IMR-90 (cell line): ENCODE measurements around the gene RTEL1. TPM values are rescaled to one million over a fixed set of nuclear protein-coding genes. Genes with fewer than 3 reads are reported as not detected.

ENCODE experiments used
- ATAC-seq: fragments of 200-7000 bp; cut with Tn5 transposase; 2 replicates; pipeline ENCODE4 v1.9.1; 2020; ENCODE audit warnings: low read depth, mild to moderate bottlenecking, moderate library complexity
- BruUV-seq: library from RNA; stranded (reverse); fragments of 400-500 nt; replicated peaks from 2 replicates; lab custom pipeline; 2021; lab: Mats Ljungman, UMichigan
- CTCF ChIA-PET: fragments of 300-600 bp; formaldehyde crosslinking; extraction: SDS; loops from one replicate; lab custom pipeline; 2021; ENCODE audit warnings: antibody characterized with exemption; lab: Yijun Ruan, JAX
- POLR2A ChIA-PET: fragments of 300-600 bp; sonication (Branson Sonifier 250); formaldehyde crosslinking; loops from one replicate; lab custom pipeline; 2022; ENCODE audit warnings: antibody characterized with exemption; ENCODE audit not compliant: unreplicated experiment; lab: Charles Lee
- DNase-seq: peaks from one replicate; pipeline ENCODE4 v3.0.0; 2013
- H2AFZ ChIP-seq: replicated peaks from 2 replicates; pipeline ENCODE3; 2013; ENCODE audit warnings: low read length, mild to moderate bottlenecking; ENCODE audit not compliant: poor library complexity
- H2AK5ac ChIP-seq: 2 replicates; pipeline ENCODE4 v1.6.1; 2013; ENCODE audit warnings: low read depth, low read length, inconsistent platforms
- H2AK9ac ChIP-seq: replicated peaks from 2 replicates; pipeline ENCODE3; 2013; ENCODE audit warnings: mild to moderate bottlenecking, low read depth, low read length, moderate library complexity; ENCODE audit not compliant: poor library complexity
- H2BK120ac ChIP-seq: 2 replicates; pipeline ENCODE4 v1.6.1; 2013; ENCODE audit warnings: low read depth, low read length, inconsistent platforms
- H2BK15ac ChIP-seq: 3 replicates; pipeline ENCODE4 v1.6.1; 2013; ENCODE audit warnings: low read depth, low read length, inconsistent platforms
- H2BK20ac ChIP-seq: 2 replicates; pipeline ENCODE4 v1.6.1; 2013; ENCODE audit warnings: low read depth, mild to moderate bottlenecking, inconsistent platforms, low read length, moderate library complexity
- H2BK5ac ChIP-seq: 2 replicates; pipeline ENCODE4 v1.6.1; 2013; ENCODE audit warnings: mild to moderate bottlenecking, low read depth, low read length, inconsistent platforms; ENCODE audit not compliant: poor library complexity, severe bottlenecking
- H3K14ac ChIP-seq: replicated peaks from 2 replicates; pipeline ENCODE4 v1.6.1; 2013; ENCODE audit warnings: low read depth, low read length, inconsistent platforms
- H3K18ac ChIP-seq: 2 replicates; pipeline ENCODE4 v1.6.1; 2013; ENCODE audit warnings: low read depth, low read length, control low read depth
- H3K23ac ChIP-seq: 2 replicates; pipeline ENCODE4 v1.6.1; 2013; ENCODE audit warnings: low read depth, low read length, inconsistent platforms
- H3K27ac ChIP-seq: 2 replicates; pipeline ENCODE4 v1.5.1; 2013; ENCODE audit warnings: mild to moderate bottlenecking, control low read depth, low read length; ENCODE audit not compliant: insufficient read depth
- H3K27me3 ChIP-seq: 2 replicates; pipeline ENCODE4 v1.6.1; 2013; ENCODE audit warnings: low read length; ENCODE audit not compliant: control insufficient read depth, insufficient read depth
- H3K36me3 ChIP-seq: 2 replicates; pipeline ENCODE4 v1.6.1; 2013; ENCODE audit warnings: low read length, mixed read lengths; ENCODE audit not compliant: control insufficient read depth, insufficient read depth
- H3K4ac ChIP-seq: 2 replicates; pipeline ENCODE4 v1.6.1; 2013; ENCODE audit warnings: low read depth, low read length, inconsistent platforms
- H3K4me1 ChIP-seq: 2 replicates; pipeline ENCODE4 v1.6.1; 2013; ENCODE audit warnings: low read length, mixed read lengths; ENCODE audit not compliant: control insufficient read depth, insufficient read depth
- H3K4me2 ChIP-seq: 2 replicates; pipeline ENCODE4 v1.6.1; 2013; ENCODE audit warnings: low read depth, mild to moderate bottlenecking, control low read depth, low read length, moderate library complexity
- H3K4me3 ChIP-seq: 2 replicates; pipeline ENCODE4 v1.5.1; 2013; ENCODE audit warnings: low read depth, mild to moderate bottlenecking, control low read depth, low read length, moderate library complexity; ENCODE audit not compliant: insufficient read depth
- H3K56ac ChIP-seq: 2 replicates; pipeline ENCODE4 v1.6.1; 2013; ENCODE audit warnings: low read length, inconsistent platforms; ENCODE audit not compliant: insufficient read depth; ENCODE audit errors: extremely low read depth
- H3K79me1 ChIP-seq, 2 experiments: 2 replicates each; pipeline ENCODE4 v1.6.1; 2013; ENCODE audit warnings: low read length in 2 of 2, inconsistent platforms in 1 of 2, low read depth in 1 of 2
- H3K9ac ChIP-seq: 2 replicates; pipeline ENCODE4 v1.6.1; 2013; ENCODE audit warnings: low read depth, low read length, control low read depth
- H3K9me1 ChIP-seq: 2 replicates; pipeline ENCODE4 v1.6.1; 2013; ENCODE audit warnings: low read length, inconsistent platforms; ENCODE audit not compliant: insufficient read depth
- H3K9me3 ChIP-seq: 2 replicates; pipeline ENCODE4 v1.6.1; 2013; ENCODE audit warnings: low read length; ENCODE audit not compliant: control insufficient read depth, insufficient read depth
- H4K20me1 ChIP-seq: 2 replicates; pipeline ENCODE4 v1.6.1; 2013; ENCODE audit warnings: low read length, inconsistent platforms; ENCODE audit not compliant: insufficient read depth
- H4K5ac ChIP-seq: 2 replicates; pipeline ENCODE4 v1.6.1; 2013; ENCODE audit warnings: mild to moderate bottlenecking, low read depth, low read length, control low read depth
- H4K8ac ChIP-seq, 2 experiments: 2 replicates each; pipeline ENCODE4 v1.6.1; 2013; ENCODE audit warnings: low read depth in 2 of 2, low read length in 2 of 2, control low read depth in 1 of 2, inconsistent platforms in 1 of 2
- H4K91ac ChIP-seq: 2 replicates; pipeline ENCODE4 v1.6.1; 2013; ENCODE audit warnings: low read depth, low read length, inconsistent platforms; ENCODE audit not compliant: insufficient read depth
- CEBPB ChIP-seq: IDR thresholded peaks from 2 replicates; pipeline ENCODE4 v1.6.1; 2012; ENCODE audit warnings: low read depth, low read length, improper control_type of control experiment
- CHD1 ChIP-seq: IDR thresholded peaks from 2 replicates; pipeline ENCODE4 v1.6.1; 2012; ENCODE audit warnings: low read depth, low read length, improper control_type of control experiment
- CTCF ChIP-seq: conservative IDR thresholded peaks from 2 replicates; pipeline ENCODE4 v1.5.1; 2012; ENCODE audit warnings: mild to moderate bottlenecking, low read depth, low read length, improper control_type of control experiment
- ELK1 ChIP-seq: fragments of 150-350 bp; IDR thresholded peaks from 2 replicates; pipeline ENCODE4 v1.6.1; 2016; ENCODE audit warnings: low read depth, mild to moderate bottlenecking, low read length, moderate library complexity, borderline replicate concordance
- FOS ChIP-seq: fragments of 150-350 bp; IDR thresholded peaks from 2 replicates; pipeline ENCODE4 v1.6.1; 2016; ENCODE audit warnings: low read depth, low read length
- MAFK ChIP-seq: IDR thresholded peaks from 2 replicates; pipeline ENCODE4 v1.6.1; 2012; ENCODE audit warnings: low read depth, low read length, improper control_type of control experiment
- MAZ ChIP-seq: IDR thresholded peaks from 2 replicates; pipeline ENCODE4 v1.6.1; 2012; ENCODE audit warnings: low read depth, mild to moderate bottlenecking, low read length, improper control_type of control experiment, moderate library complexity, borderline replicate concordance
- MXI1 ChIP-seq: IDR thresholded peaks from 2 replicates; pipeline ENCODE4 v1.6.1; 2012; ENCODE audit warnings: low read depth, mild to moderate bottlenecking, low read length, moderate library complexity, borderline replicate concordance
- NFE2L2 ChIP-seq: fragments of 150-350 bp; IDR thresholded peaks from 2 replicates; pipeline ENCODE4 v1.6.1; 2016; ENCODE audit warnings: low read depth, mild to moderate bottlenecking, low read length
- POLR2A ChIP-seq: IDR thresholded peaks from 2 replicates; pipeline ENCODE4 v1.6.1; 2012; ENCODE audit warnings: mild to moderate bottlenecking, low read depth, low read length
- RAD21 ChIP-seq: IDR thresholded peaks from 2 replicates; pipeline ENCODE4 v1.6.1; 2012; ENCODE audit warnings: low read length, improper control_type of control experiment
- RCOR1 ChIP-seq: IDR thresholded peaks from 2 replicates; pipeline ENCODE4 v1.6.1; 2012; ENCODE audit warnings: mild to moderate bottlenecking, low read length, improper control_type of control experiment; ENCODE audit not compliant: insufficient replicate concordance
- RFX5 ChIP-seq: IDR thresholded peaks from 2 replicates; pipeline ENCODE4 v1.8.0; 2012; ENCODE audit warnings: low read depth, mild to moderate bottlenecking, low read length, moderate library complexity
- SMC3 ChIP-seq: fragments of 150-350 bp; IDR thresholded peaks from 2 replicates; pipeline ENCODE4 v1.6.1; 2016; ENCODE audit warnings: low read depth, mild to moderate bottlenecking, antibody characterized with exemption, low read length, moderate library complexity
- USF2 ChIP-seq: fragments of 150-350 bp; IDR thresholded peaks from 2 replicates; pipeline ENCODE4 v1.6.1; 2017; ENCODE audit warnings: mild to moderate bottlenecking, antibody characterized with exemption, low read length, low read depth
- WGBS, 2 experiments: methylation state at CpG; one replicate each; pipeline versions ENCODE4 v1.1.5 to v1.1.7; 2013; ENCODE audit warnings: missing lambda C conversion rate in 2 of 2; ENCODE audit not compliant: insufficient read length in 1 of 2; ENCODE audit errors: extremely low coverage in 2 of 2; 5-methylcytosine and 5-hydroxymethylcytosine counted together
- dilution Hi-C: fragments of 300-500 bp; cut with HindIII; formaldehyde crosslinking; loops from one replicate; pipeline ENCODE4 v1.14.3; 2018; ENCODE audit warnings: low sequenced_read_pairs; ENCODE audit not compliant: unreplicated experiment
- in situ Hi-C: fragments of 300-500 bp; cut with MboI; formaldehyde crosslinking; loops from 3 replicates; pipeline ENCODE4 v1.14.3; 2019; ENCODE audit warnings: low sequenced_read_pairs, inconsistent platforms, mixed read lengths
- intact Hi-C: fragments of 100-400 bp; cut with micrococcal nuclease; formaldehyde crosslinking; loops from 2 replicates; pipeline ENCODE4 v1.10.0; 2022
- polyA plus RNA-seq, 3 experiments: library from polyadenylated mRNA; depleted of rRNA; stranded (reverse); fragments of >200 nt; gene quantifications; 2 replicates each; pipeline ENCODE4 v1.2.3, GENCODE V29; 2012; ENCODE audit warnings: low replicate concordance in 1 of 3
- total RNA-seq: library from RNA; depleted of rRNA; stranded (reverse); fragments of >200 nt; gene quantifications from 2 replicates; pipeline ENCODE4 v1.2.3, GENCODE V29; 2012

Gene RTEL1
- total and polyA plus RNA-seq, 2 of the 4 experiments (the other 2 are of a cell fraction) = 14.7 to 18.8 TPM

- no peak overlapping the region for H3K14ac ChIP-seq
- DNase-seq (no peak), ATAC-seq (no peak)
- no peaks in the 10 kb centered on the region for H3K36me3 ChIP-seq
- no peaks in the 10 kb centered on the region for H3K9me3 ChIP-seq
- H3K4me2 ChIP-seq = peak overlapping the region; percentile 82; the same call in 1 of the 2 replicates
- intact Hi-C loops (loop anchor here (10.0 kb wide), 1 partner anchor 117 kb away; the partner anchor contains the start of gene PTK6), in situ Hi-C loops (no loop called here), dilution Hi-C loops (no loop called here)
- TF ChIP-seq CTCF (no peak), MXI1 (no peak), RAD21 (no peak), MAFK (no peak), MAZ (no peak), CEBPB (no peak), RFX5 (no peak), USF2 (no peak), SMC3 (no peak), FOS (no peak), RCOR1 (no peak), CHD1 (no peak), ELK1 (no peak), NFE2L2 (no peak), POLR2A (no peak)
- no peak overlapping the region for H2BK20ac ChIP-seq
- no peak overlapping the region for H2BK15ac ChIP-seq
- H3K9ac ChIP-seq = no peak overlapping the region
- peaks cover 4% of the 10 kb centered on the region; the same call in 1 of the 2 replicates for H3K4me1 ChIP-seq
- no peak overlapping the region; the same call in 1 of the 2 replicates for H3K27ac ChIP-seq
- peaks cover 0 to 9% of the 10 kb centered on the region in 2 experiments; a peak in 1 of 4 replicates for H3K79me1 ChIP-seq
- no TSS peak for BruUV-seq
- no peak overlapping the region for H4K8ac ChIP-seq
- H4K20me1 ChIP-seq = peaks cover 11% of the 10 kb centered on the region
- H3K27me3 ChIP-seq = no peaks in the 10 kb centered on the region
- no peak overlapping the region for H2BK5ac ChIP-seq
- no peak overlapping the region; the same call in 1 of the 2 replicates for H2AK5ac ChIP-seq
- peaks cover 3% of the 10 kb centered on the region; the same call in 1 of the 2 replicates for H3K9me1 ChIP-seq
- no peak overlapping the region for H4K91ac ChIP-seq
- peak overlapping the region; percentile 76 for H2AK9ac ChIP-seq
- no peak overlapping the region for H4K5ac ChIP-seq
- H3K23ac ChIP-seq = no peak overlapping the region
- 9% methylated on average over 4 of the region's 11 CpGs; no CpG with 5 or more reads in 1 of the 2 experiments for whole genome bisulfite sequencing, 2 experiments
- peak overlapping the region; percentile 86 for H2AFZ ChIP-seq
- H3K56ac ChIP-seq = no peak overlapping the region
- CTCF ChIA-PET = no interaction called here
- H3K4ac ChIP-seq = no peak overlapping the region
- no peak overlapping the region for H3K18ac ChIP-seq
- POLR2A ChIA-PET = no interaction called here
- peak overlapping the region; percentile 44 for H3K4me3 ChIP-seq
- H2BK120ac ChIP-seq = no peak overlapping the region
These were observed 6.2 kb upstream of the RTEL1 start for GRCh38 chr20:63651942-63652191.
